K562 (cell line): ENCODE measurements around the gene TOR1B. TPM values are rescaled to one million over a fixed set of nuclear protein-coding genes. Genes with fewer than 3 reads are reported as not detected.
A peak's percentile ranks its signal among the peaks of the same experiment; 100 is the strongest.

ENCODE experiments used
- CREB3L1 ChIP-seq: fragments of 450-650 bp; IDR thresholded peaks from 2 replicates; pipeline ENCODE4 v1.6.1; 2014; ENCODE audit warnings: low read depth, mild to moderate bottlenecking, moderate library complexity, borderline replicate concordance
- DPF2 ChIP-seq: fragments of 450-650 bp; IDR thresholded peaks from 2 replicates; pipeline ENCODE4 v1.6.1; 2016
- HDAC6 ChIP-seq: IDR thresholded peaks from 2 replicates; pipeline ENCODE4 v1.6.1; 2012; ENCODE audit warnings: low read depth, mild to moderate bottlenecking, control low read depth, inconsistent platforms, low read length, moderate library complexity
- KLF6 ChIP-seq: fragments of 250-450 bp; sonication (Bioruptor Pico); IDR thresholded peaks from 2 replicates; pipeline ENCODE4 v1.4.0; 2020; ENCODE audit warnings: mild to moderate bottlenecking, moderate library complexity, borderline replicate concordance
- MAX ChIP-seq: sonication (generic); formaldehyde crosslinking; IDR thresholded peaks from 2 replicates; pipeline ENCODE4 v1.9.0; 2022; ENCODE audit warnings: mild to moderate bottlenecking, missing genetic modification reagents
- MTF1 ChIP-seq: fragments of 250-450 bp; sonication (Bioruptor Pico); IDR thresholded peaks from 2 replicates; pipeline ENCODE4 v1.9.0; 2021; ENCODE audit warnings: moderate library complexity, mild to moderate bottlenecking, inconsistent platforms, borderline replicate concordance
- PATZ1 ChIP-seq: fragments of 250-450 bp; sonication (Bioruptor Pico); IDR thresholded peaks from 2 replicates; pipeline ENCODE4 v1.5.0; 2020; ENCODE audit warnings: mild to moderate bottlenecking, borderline replicate concordance
- PHB ChIP-seq: fragments of 250-450 bp; sonication (Bioruptor Pico); IDR thresholded peaks from 2 replicates; pipeline ENCODE4 v1.5.0; 2021
- PHF21A ChIP-seq: fragments of 450-650 bp; IDR thresholded peaks from 2 replicates; pipeline ENCODE4 v1.6.1; 2017; ENCODE audit warnings: low read depth, borderline replicate concordance
- SAP30 ChIP-seq: fragments of 200-600 bp; sonication (generic); IDR thresholded peaks from 2 replicates; pipeline ENCODE4 v1.6.1; 2012; ENCODE audit warnings: borderline replicate concordance, low read depth, mild to moderate bottlenecking, moderate library complexity, low read length, control low read depth, inconsistent platforms; ENCODE audit not compliant: insufficient read depth, poor library complexity, severe bottlenecking
- SIN3A ChIP-seq, 2 experiments: fragments of 150-350 bp in 1 of 2; IDR thresholded peaks; 2 replicates each; pipeline ENCODE4 v1.6.1; 2011 to 2016; ENCODE audit warnings: borderline replicate concordance in 2 of 2, low read depth in 2 of 2, low read length in 2 of 2, mild to moderate bottlenecking in 2 of 2, moderate library complexity in 2 of 2; ENCODE audit not compliant: control insufficient read depth in 1 of 2
- SRSF1 ChIP-seq: fragments of 200-400 bp; formaldehyde crosslinking; IDR thresholded peaks from 2 replicates; pipeline ENCODE4 v1.6.1; 2017; ENCODE audit warnings: mild to moderate bottlenecking, low read depth, low read length, moderate library complexity
- TOE1 ChIP-seq, 2 experiments: fragments of 450-650 bp in 1 of 2; sonication (generic) in 1 of 2; formaldehyde crosslinking in 1 of 2; IDR thresholded peaks; 2 replicates each; pipeline versions ENCODE4 v1.7.1 to v1.8.0; 2016 to 2022; ENCODE audit warnings: borderline replicate concordance in 2 of 2, mild to moderate bottlenecking in 2 of 2, antibody characterized with exemption in 1 of 2, inconsistent platforms in 1 of 2, low read depth in 1 of 2, missing genetic modification reagents in 1 of 2, moderate library complexity in 1 of 2
- U2AF2 ChIP-seq: fragments of 200-400 bp; formaldehyde crosslinking; optimal IDR thresholded peaks from 2 replicates; pipeline ENCODE3; 2017; ENCODE audit warnings: low read depth, mild to moderate bottlenecking, low read length
- XRCC3 ChIP-seq: fragments of 450-650 bp; IDR thresholded peaks from 2 replicates; pipeline ENCODE4 v1.6.1; 2017; ENCODE audit warnings: mild to moderate bottlenecking, moderate library complexity
- ZFP91 ChIP-seq: sonication (generic); formaldehyde crosslinking; IDR thresholded peaks from 2 replicates; pipeline ENCODE4 v1.8.0; 2022; ENCODE audit warnings: mild to moderate bottlenecking, missing genetic modification reagents
- ZNF212 ChIP-seq: fragments of 450-650 bp; formaldehyde crosslinking; IDR thresholded peaks from 2 replicates; pipeline ENCODE4 v1.4.0; 2020; ENCODE audit warnings: mild to moderate bottlenecking
- ZNF324 ChIP-seq: fragments of 250-450 bp; sonication (Bioruptor Pico); IDR thresholded peaks from 2 replicates; pipeline ENCODE4 v1.4.0; 2020; ENCODE audit warnings: mild to moderate bottlenecking
- ZNF444 ChIP-seq: fragments of 250-450 bp; sonication (Bioruptor Pico); IDR thresholded peaks from 2 replicates; pipeline ENCODE4 v1.4.0; 2020; ENCODE audit warnings: mild to moderate bottlenecking, moderate library complexity
- ZNF644 ChIP-seq: fragments of 200-800 bp; sonication (Bioruptor generic); IDR thresholded peaks from 2 replicates; pipeline ENCODE4 v1.6.1; 2016; ENCODE audit warnings: low read depth, missing genetic modification characterization, missing compliant biosample characterization
- ZSCAN32 ChIP-seq: fragments of 450-650 bp; formaldehyde crosslinking; IDR thresholded peaks from 2 replicates; pipeline ENCODE4 v1.4.0; 2020; ENCODE audit warnings: mild to moderate bottlenecking, moderate library complexity
- ZZZ3 ChIP-seq: fragments of 450-650 bp; IDR thresholded peaks from 2 replicates; pipeline ENCODE4 v1.6.1; 2016; ENCODE audit warnings: antibody characterized with exemption, mild to moderate bottlenecking, moderate library complexity
- polyA plus RNA-seq, 8 experiments: library from polyadenylated mRNA; depleted of rRNA in 4 of 8; stranded (reverse) in 5 of 8; unstranded in 3 of 8; fragments of >200 nt; fragmentation: Nextera tagmentation in 2 of 8; fragmentation: Illumina TruSeq in 1 of 8; extraction: Ambion mirVana in 2 of 8; extraction: Trizol in 1 of 8; gene quantifications; 2 replicates each; pipeline versions ENCODE4 v1.2.1 to v1.2.3, GENCODE V29; 2011 to 2014; ENCODE audit warnings: inconsistent platforms in 1 of 8, missing spikeins in 1 of 8
- total RNA-seq, 7 experiments: library from RNA; depleted of rRNA in 6 of 7; stranded (reverse); fragments of >200 nt in 6 of 7; fragmentation: Illumina TruSeq in 2 of 7; extraction: Trizol in 2 of 7; gene quantifications; 2 replicates each; pipeline versions ENCODE4 v1.2.1 to v1.2.3, GENCODE V29; 2011 to 2021; ENCODE audit warnings: low replicate concordance in 1 of 7

The TOR1B gene
- total and polyA plus RNA-seq, 9 of the 15 experiments (the other 6 are each of a cell fraction or from before 2014, with no cell fraction given): 4.2 to 36.5 (median 24.6) TPM

GRCh38 chr9:129835128-129835859 is 32.3 kb downstream of the TOR1B start, which contains the start of the genes C9orf78 and USP20 (continued):
- TF ChIP-seq ZZZ3 (no peak), CREB3L1 (peak; percentile 63; the same call in 1 of the 2 replicates), ZNF444 (CRISPR knock-in tag) (no peak), TOE1 (IDR thresholded peaks at IDR 0.05; ENCODE audit: borderline replicate concordance) (no peak), TOE1 (CRISPR knock-in tag; IDR thresholded peaks at IDR 0.05; ENCODE audit: borderline replicate concordance, low read depth) (no peak), PATZ1 (no peak), ZNF324 (CRISPR knock-in tag) (0 out of 2 replicates have a peak, but pooled peaks have one; percentile 47), DPF2 (no peak), ZNF644 (tag) (no peak), PHF21A (no peak), ZSCAN32 (no peak), ZFP91 (no peak), KLF6 (CRISPR knock-in tag) (no peak), SIN3A (IDR thresholded peaks at IDR 0.05; ENCODE audit: borderline replicate concordance in 2 of 2, control insufficient read depth in 1 of 2, low read depth in 2 of 2, low read length in 2 of 2) (peak; percentile 98 to 100), SAP30 (peak; percentile 97), XRCC3 (no peak), ZNF212 (CRISPR knock-in tag) (peak; percentile 27; the same call in 1 of the 2 replicates), MAX (CRISPR knock-in tag) (no peak), MTF1 (CRISPR knock-in tag) (no peak), SRSF1 (no peak), HDAC6 (no peak), PHB (CRISPR knock-in tag) (no peak), U2AF2 (no peak)
